PC-3 (cell line): ENCODE measurements around the gene TNRC18. TPM values are rescaled to one million over a fixed set of nuclear protein-coding genes. Genes with fewer than 3 reads are reported as not detected.
"Not testable (repeated sequence)": the region's sequence is repeated elsewhere in the genome, so short reads cannot be mapped to it uniquely, and the experiment has no call there.

Experiments
- ATAC-seq: fragments of 200-7000 bp; cut with Tn5 transposase; 2 replicates; pipeline ENCODE4 v1.9.1; 2020; ENCODE audit warnings: mild to moderate bottlenecking, moderate library complexity
- BruUV-seq: library from RNA; stranded (reverse); fragments of 400-500 nt; replicated peaks from 2 replicates; lab custom pipeline; 2021; lab: Mats Ljungman, UMichigan
- CTCF ChIA-PET: fragments of 300-600 bp; sonication (Branson Sonifier 250); formaldehyde crosslinking; loops from one replicate; lab custom pipeline; 2022; ENCODE audit warnings: antibody characterized with exemption; lab: Charles Lee
- POLR2A ChIA-PET: fragments of 300-600 bp; sonication (Branson Sonifier 250); formaldehyde crosslinking; loops from one replicate; lab custom pipeline; 2022; ENCODE audit warnings: antibody characterized with exemption; ENCODE audit not compliant: unreplicated experiment; lab: Charles Lee
- DNase-seq: peaks from one replicate; pipeline ENCODE4 v3.0.0-alpha.2; 2015
- H2AFZ ChIP-seq: fragments of 300-600 bp; sonication (generic); 2 replicates; pipeline ENCODE4 v1.6.0; 2016; ENCODE audit warnings: antibody characterized with exemption, low read length
- H3F3A ChIP-seq: fragments of 300-600 bp; sonication (generic); one replicate; pipeline ENCODE4 v1.6.0; 2017; ENCODE audit warnings: antibody characterized with exemption, low read length, control low read depth, mild to moderate bottlenecking; ENCODE audit not compliant: unreplicated experiment
- H3K27ac ChIP-seq: fragments of 300-600 bp; sonication (generic); 2 replicates; pipeline ENCODE4 v1.5.1; 2016; ENCODE audit warnings: mild to moderate bottlenecking, low read length
- H3K27me3 ChIP-seq: fragments of 300-600 bp; sonication (generic); 2 replicates; pipeline ENCODE4 v1.6.1; 2016; ENCODE audit warnings: low read length, mixed read lengths
- H3K36me3 ChIP-seq: fragments of 300-600 bp; sonication (generic); 2 replicates; pipeline ENCODE4 v1.6.1; 2016; ENCODE audit warnings: low read depth, mixed run types, low read length, mixed read lengths
- H3K4me1 ChIP-seq: fragments of 300-600 bp; sonication (generic); 2 replicates; pipeline ENCODE4 v1.5.1; 2016; ENCODE audit warnings: low read length; ENCODE audit not compliant: insufficient read depth
- H3K4me2 ChIP-seq: fragments of 300-600 bp; sonication (generic); 2 replicates; pipeline ENCODE4 v1.6.0; 2016; ENCODE audit warnings: low read length
- H3K4me3 ChIP-seq: fragments of 300-600 bp; sonication (generic); 2 replicates; pipeline ENCODE4 v1.5.1; 2016; ENCODE audit warnings: mild to moderate bottlenecking, low read length, mixed read lengths
- H3K79me2 ChIP-seq: fragments of 300-600 bp; sonication (generic); 2 replicates; pipeline ENCODE4 v1.6.1; 2017; ENCODE audit warnings: low read length, mixed read lengths
- H3K9ac ChIP-seq: fragments of 300-600 bp; sonication (generic); 2 replicates; pipeline ENCODE4 v1.6.0; 2016; ENCODE audit warnings: mild to moderate bottlenecking, low read length
- H3K9me2 ChIP-seq: fragments of 300-600 bp; sonication (generic); replicated peaks from 2 replicates; pipeline ENCODE4 v1.6.1; 2016; ENCODE audit warnings: mixed run types, low read length, mixed read lengths
- H3K9me3 ChIP-seq: fragments of 300-600 bp; sonication (generic); 2 replicates; pipeline ENCODE4 v1.6.1; 2016; ENCODE audit warnings: low read length, mixed read lengths
- H4K20me1 ChIP-seq: fragments of 300-600 bp; sonication (generic); 2 replicates; pipeline ENCODE4 v1.6.1; 2016; ENCODE audit warnings: low read length, mixed read lengths
- CTCF ChIP-seq: fragments of 300-600 bp; sonication (generic); conservative IDR thresholded peaks from 2 replicates; pipeline ENCODE4 v1.5.1; 2017; ENCODE audit warnings: antibody characterized with exemption, low read depth, mild to moderate bottlenecking, low read length
- EZH2 ChIP-seq: fragments of 300-600 bp; sonication (generic); IDR thresholded peaks from one replicate; pipeline ENCODE4 v1.6.1; 2017; ENCODE audit warnings: antibody characterized with exemption, mild to moderate bottlenecking, low read length; ENCODE audit not compliant: unreplicated experiment
- EZH2phosphoT487 ChIP-seq: fragments of 300-600 bp; sonication (generic); IDR thresholded peaks from 2 replicates; pipeline ENCODE4 v1.6.1; 2018; ENCODE audit warnings: mild to moderate bottlenecking, antibody characterized with exemption, low read length, borderline replicate concordance
- intact Hi-C: fragments of 100-400 bp; cut with micrococcal nuclease; formaldehyde crosslinking; loops from 2 replicates; pipeline ENCODE4 v1.9.0; 2023
- total RNA-seq: library from RNA; depleted of rRNA; stranded (reverse); fragments of >200 nt; gene quantifications from 2 replicates; pipeline ENCODE4 v1.2.3, GENCODE V29; 2014

TNRC18 gene
- total RNA-seq, 1 experiment from 2014 or later: 26.8 TPM

DNA sequence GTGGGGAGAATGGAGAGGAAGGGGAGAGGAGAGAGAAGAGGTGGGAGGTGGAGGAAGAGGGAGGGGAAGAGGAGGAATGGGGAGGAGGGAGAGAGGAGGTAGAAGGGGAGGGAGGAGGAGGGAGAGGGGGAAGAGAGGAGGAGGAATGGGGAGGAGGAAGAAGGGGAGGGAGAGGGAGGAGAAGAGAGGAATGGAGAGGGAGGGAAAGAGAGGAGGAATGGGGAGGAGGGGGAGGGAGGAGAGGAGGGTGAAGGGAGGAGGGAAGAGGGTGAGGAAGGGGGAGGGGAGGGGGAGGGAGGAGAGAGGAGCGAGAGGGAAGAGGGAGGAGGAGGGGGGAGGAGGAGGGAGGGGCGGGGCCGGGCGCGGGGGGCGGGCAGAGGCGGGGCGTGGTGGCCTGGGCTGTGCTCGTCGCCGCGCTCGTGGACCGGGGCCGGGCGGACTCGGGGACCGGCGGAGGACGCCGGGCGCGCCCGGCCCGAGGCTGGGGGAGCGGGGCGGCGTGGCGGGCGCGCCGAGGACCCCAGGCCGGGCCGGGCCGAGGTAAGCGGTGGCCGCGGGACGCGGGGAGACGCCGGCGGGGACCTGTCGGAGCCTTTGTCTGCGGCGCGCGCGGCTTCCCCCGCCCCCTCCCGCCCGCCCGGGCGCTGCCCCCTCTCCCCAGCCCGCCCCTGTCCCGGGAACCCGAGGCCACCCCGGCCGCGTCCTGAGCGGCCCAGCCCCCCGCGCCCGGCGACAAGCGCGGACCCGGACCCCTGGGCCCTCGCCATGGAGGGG is 140.9 kb downstream of the TNRC18 start, which contains the start of gene SLC29A4:
TSS of gene SLC29A4 (plus strand) at position 401 of the 774 bp plus-strand sequence. CDS start 4,874 bp downstream, outside the sequence.
- no peaks in the 10 kb centered on the region for H4K20me1 ChIP-seq
- no peak within 1 kb of the TSS for H3K9ac ChIP-seq
- H3K4me3 ChIP-seq: peak within 1 kb of the TSS; percentile 57
- ChIA-PET POLR2A (no interaction called here), CTCF (no interaction called here)
- TF ChIP-seq CTCF (no peak), EZH2 (no peak), EZH2phosphoT487 (no peak)
- intact Hi-C loops: no loop called here
- H3F3A ChIP-seq: no peaks in the 10 kb centered on the region
- DNase-seq: peak; percentile 19
- peak within 1 kb of the TSS; percentile 85 for H3K4me2 ChIP-seq
- no peaks in the 10 kb centered on the region for H3K27me3 ChIP-seq
- BruUV-seq: no TSS peak
- H3K27ac ChIP-seq: no peak within 1 kb of the TSS
- H3K4me1 ChIP-seq: no peaks in the 10 kb centered on the region
- peak; percentile 60 for ATAC-seq
- H3K9me2 ChIP-seq: no peaks in the 10 kb centered on the region
- no peaks in the 10 kb centered on the region for H3K36me3 ChIP-seq
- H3K79me2 ChIP-seq: no peaks in the 10 kb centered on the region
- H2AFZ ChIP-seq: no peak within 1 kb of the TSS
- no peaks in the 10 kb centered on the region for H3K9me3 ChIP-seq

DNA sequence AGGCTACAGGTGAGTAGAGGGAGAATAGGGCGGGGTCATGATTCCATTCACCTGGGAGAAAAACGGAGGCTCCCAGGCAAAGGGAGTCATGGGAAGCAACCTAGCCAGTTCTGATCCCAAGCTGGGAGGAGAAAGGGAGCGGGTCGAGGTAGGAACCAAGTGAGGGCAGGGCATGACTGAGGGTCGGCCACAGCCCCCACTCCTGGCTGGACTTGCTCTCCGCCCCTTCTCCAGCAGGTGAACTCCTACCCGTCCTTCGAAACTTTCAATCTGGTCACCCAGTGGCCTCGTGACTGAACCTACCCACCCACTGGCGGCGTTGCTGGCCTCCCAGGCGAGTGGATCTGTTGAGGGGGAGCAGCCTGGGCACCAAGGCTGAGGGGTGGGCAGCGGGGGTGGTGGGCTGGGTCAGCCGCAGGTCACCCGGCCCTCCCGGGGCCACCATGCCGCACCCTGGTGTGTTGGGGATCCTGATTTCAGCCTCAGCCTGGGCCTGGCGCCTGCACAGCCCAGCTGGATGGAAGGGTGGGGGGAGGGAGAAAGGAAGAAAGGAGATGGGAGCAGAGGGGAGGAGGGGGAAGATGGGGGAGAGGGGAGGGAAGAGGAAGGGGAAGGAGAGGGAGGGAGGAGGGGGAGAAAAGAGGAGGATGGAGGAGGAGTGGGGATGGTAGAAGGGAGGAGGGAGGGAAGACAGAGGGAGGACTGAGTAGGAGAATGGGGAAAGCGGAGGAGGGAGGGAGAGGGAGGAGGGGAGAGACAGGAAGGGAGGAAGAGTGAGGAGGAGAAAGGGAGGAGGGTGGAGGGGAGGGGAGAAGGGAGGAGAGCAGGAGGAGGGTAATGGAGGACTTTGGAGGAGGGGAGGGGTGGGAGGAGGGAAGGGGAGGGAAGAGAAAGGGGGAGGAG is 141.8 kb downstream of the TNRC18 start:
- H3K4me3 ChIP-seq, DNase-seq, H4K20me1 ChIP-seq, H3K4me1 ChIP-seq, H3F3A ChIP-seq, H3K9me2 ChIP-seq, H3K36me3 ChIP-seq, H3K9me3 ChIP-seq, BruUV-seq, H3K27ac ChIP-seq, CTCF ChIA-PET, H3K79me2 ChIP-seq, H3K27me3 ChIP-seq, H3K4me2 ChIP-seq, ATAC-seq, POLR2A ChIA-PET, intact Hi-C loops, H2AFZ ChIP-seq, H3K9ac ChIP-seq: not testable (repeated sequence)

- H2AFZ ChIP-seq: no peak overlapping the region
- ATAC-seq: no peak
- H3K36me3 ChIP-seq: no peaks in the 10 kb centered on the region
- ChIA-PET CTCF (no interaction called here), POLR2A (interaction anchor here (0.8 kb wide), 1 partner anchor 111 kb away, joined by 5 read pairs; no protein-coding TSS in a partner anchor)
- H3K9me2 ChIP-seq: no peaks in the 10 kb centered on the region
- no peak overlapping the region for H3K4me2 ChIP-seq
- no peaks in the 10 kb centered on the region for H3K79me2 ChIP-seq
- no peak overlapping the region for H3K4me3 ChIP-seq
- TF ChIP-seq EZH2 (no peak), CTCF (no peak), EZH2phosphoT487 (no peak)
- no peaks in the 10 kb centered on the region for H3K9me3 ChIP-seq
- no peak overlapping the region for H3K9ac ChIP-seq
- no peak overlapping the region for H3K27ac ChIP-seq
- H4K20me1 ChIP-seq: no peaks in the 10 kb centered on the region
- no peaks in the 10 kb centered on the region for H3F3A ChIP-seq
- no TSS peak for BruUV-seq
- no peaks in the 10 kb centered on the region for H3K27me3 ChIP-seq
- DNase-seq: no peak
- H3K4me1 ChIP-seq: no peaks in the 10 kb centered on the region
- intact Hi-C loops: no loop called here
Observed at GRCh38 chr7:5279734-5280133, 143.9 kb downstream of the TNRC18 start.
